GM06990 (cell line): Measurements from ENCODE around the gene SLC2A14.
"Not testable (repeated sequence)": the region's sequence is repeated elsewhere in the genome, so short reads cannot be mapped to it uniquely, and the experiment has no call there.

ENCODE experiments used
- DNase-seq: peaks from one replicate; pipeline ENCODE4 v3.0.0-alpha.2; 2011; ENCODE audit not compliant: insufficient read length; ENCODE audit errors: extremely low read depth
- H3K27me3 ChIP-seq: replicated peaks from 2 replicates; pipeline ENCODE4 v1.6.0; 2011; ENCODE audit warnings: low read length; ENCODE audit not compliant: control insufficient read depth, insufficient read depth
- H3K36me3 ChIP-seq: 2 replicates; pipeline ENCODE4 v1.5.1; 2011; ENCODE audit warnings: low read length; ENCODE audit not compliant: control insufficient read depth, insufficient read depth
- H3K4me3 ChIP-seq: replicated peaks from 2 replicates; pipeline ENCODE4 v1.5.1; 2011; ENCODE audit warnings: low read depth, mild to moderate bottlenecking, control low read depth, low read length
- TF ChIP-seq, protein P1 (sequence below): IDR thresholded peaks from 2 replicates; pipeline ENCODE4 v1.5.1; 2011; ENCODE audit warnings: low read length, control low read depth, mild to moderate bottlenecking, inconsistent platforms; ENCODE audit not compliant: insufficient read depth, poor library complexity, severe bottlenecking

SLC2A14 gene

DNA sequence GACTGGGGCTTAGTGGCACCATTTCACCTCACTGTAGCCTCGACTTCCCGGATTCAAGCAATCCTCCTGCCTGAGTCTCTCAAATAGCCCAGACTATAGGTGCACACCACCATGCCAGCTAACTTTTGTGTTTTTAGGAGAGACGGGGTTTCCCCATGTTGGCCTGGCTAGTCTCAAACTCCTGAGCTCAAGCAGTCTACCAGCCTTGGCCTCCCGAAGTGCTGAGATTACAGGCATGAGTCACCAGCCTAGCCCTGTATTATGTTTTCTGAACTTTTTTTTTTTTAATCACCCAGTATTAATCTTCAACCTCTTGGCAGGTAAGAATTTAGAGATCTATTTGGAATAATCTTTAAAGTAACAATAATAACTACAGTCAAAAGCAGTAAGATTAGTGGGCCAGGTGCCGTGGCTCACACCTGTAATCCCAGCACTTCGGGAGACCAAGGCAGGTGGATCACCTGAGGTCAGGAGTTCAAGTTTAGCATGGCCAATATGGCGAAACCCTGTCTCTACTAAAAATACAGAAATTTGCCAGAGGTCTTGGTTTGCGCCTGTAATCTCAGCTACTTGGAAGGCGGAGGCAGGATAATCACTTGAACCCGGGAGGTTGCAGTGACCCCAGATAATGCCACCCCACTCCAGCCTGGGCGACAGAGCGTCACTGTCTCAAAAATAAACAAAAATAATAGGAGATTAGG, 74.9 kb downstream of the SLC2A14 start:
- no peak for DNase-seq
- no peaks in the 10 kb centered on the region for H3K36me3 ChIP-seq
- TF ChIP-seq, protein P1, sequence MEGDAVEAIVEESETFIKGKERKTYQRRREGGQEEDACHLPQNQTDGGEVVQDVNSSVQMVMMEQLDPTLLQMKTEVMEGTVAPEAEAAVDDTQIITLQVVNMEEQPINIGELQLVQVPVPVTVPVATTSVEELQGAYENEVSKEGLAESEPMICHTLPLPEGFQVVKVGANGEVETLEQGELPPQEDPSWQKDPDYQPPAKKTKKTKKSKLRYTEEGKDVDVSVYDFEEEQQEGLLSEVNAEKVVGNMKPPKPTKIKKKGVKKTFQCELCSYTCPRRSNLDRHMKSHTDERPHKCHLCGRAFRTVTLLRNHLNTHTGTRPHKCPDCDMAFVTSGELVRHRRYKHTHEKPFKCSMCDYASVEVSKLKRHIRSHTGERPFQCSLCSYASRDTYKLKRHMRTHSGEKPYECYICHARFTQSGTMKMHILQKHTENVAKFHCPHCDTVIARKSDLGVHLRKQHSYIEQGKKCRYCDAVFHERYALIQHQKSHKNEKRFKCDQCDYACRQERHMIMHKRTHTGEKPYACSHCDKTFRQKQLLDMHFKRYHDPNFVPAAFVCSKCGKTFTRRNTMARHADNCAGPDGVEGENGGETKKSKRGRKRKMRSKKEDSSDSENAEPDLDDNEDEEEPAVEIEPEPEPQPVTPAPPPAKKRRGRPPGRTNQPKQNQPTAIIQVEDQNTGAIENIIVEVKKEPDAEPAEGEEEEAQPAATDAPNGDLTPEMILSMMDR = no peak
- no peaks in the 10 kb centered on the region for H3K27me3 ChIP-seq
- no peak overlapping the region for H3K4me3 ChIP-seq

DNA sequence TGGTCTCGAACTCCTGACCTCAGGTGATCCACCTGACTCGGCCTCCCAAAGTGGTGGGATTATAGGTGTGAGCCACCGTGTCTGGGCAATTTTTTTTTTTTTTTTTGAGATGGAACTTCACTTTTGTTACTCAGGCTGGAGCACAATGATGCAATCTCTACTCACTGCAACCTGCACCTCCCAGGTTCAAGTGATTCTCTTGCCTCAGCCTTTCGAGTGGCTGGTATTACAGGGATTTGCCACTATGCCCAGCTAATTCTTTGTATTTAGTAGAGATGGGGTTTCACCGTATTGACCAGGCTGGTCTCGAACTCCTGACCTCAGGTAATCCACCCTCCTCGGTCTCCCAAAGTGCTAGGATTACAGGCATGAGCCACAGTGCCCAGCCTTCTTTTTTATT, 75.4 kb downstream of the SLC2A14 start:
- H3K27me3 ChIP-seq, H3K36me3 ChIP-seq, DNase-seq, H3K4me3 ChIP-seq: not testable (repeated sequence)

- TF ChIP-seq, protein P1 = no peak
- Histone ChIP-seq H3K4me3 (no peak overlapping the region), H3K36me3 (no peaks in the 10 kb centered on the region), H3K27me3 (no peaks in the 10 kb centered on the region)
- no peak for DNase-seq
Measured at GRCh38 chr12:7793211-7793610, 79.5 kb downstream of the SLC2A14 start.

DNA sequence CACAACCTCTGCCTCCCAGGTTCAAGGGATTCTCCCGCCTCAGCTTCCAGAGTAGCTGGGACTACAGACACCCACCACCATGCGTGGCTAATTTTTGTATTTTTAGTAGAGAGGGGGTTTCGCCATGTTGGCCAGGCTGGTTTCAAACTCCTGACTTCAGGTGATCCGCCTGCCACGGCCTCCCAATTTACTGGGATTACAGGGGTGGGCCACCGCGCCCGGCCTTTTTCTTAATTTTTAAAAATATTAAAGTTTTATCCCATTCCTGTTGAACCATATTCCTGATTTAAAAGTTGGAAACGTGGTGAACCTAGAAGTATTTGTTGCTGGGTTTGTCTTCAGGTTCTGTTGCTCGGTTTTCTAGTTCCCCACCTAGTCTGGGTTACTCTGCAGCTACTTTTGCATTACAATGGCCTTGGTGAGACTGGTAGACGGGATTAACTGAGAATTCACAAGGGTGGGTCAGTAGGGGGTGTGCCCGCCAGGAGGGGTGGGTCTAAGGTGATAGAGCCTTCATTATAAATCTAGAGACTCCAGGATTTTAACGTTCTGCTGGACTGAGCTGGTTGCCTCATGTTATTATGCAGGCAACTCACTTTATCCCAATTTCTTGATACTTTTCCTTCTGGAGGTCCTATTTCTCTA, 83.7 kb downstream of the SLC2A14 start, which contains the start of gene NANOG:
TSS of gene NANOG (plus strand) at position 519 of the 645 bp plus-strand sequence. CDS start 213 bp downstream, outside the sequence.
- H3K4me3 ChIP-seq, H3K27me3 ChIP-seq, H3K36me3 ChIP-seq, DNase-seq: not testable (repeated sequence)

- Histone ChIP-seq H3K27me3 (no peaks in the 10 kb centered on the region), H3K4me3 (no peak overlapping the region), H3K36me3 (no peaks in the 10 kb centered on the region)
- DNase-seq = no peak
- TF ChIP-seq, protein P1 = no peak
Measured at GRCh38 chr12:7788294-7788660, 84.4 kb downstream of the SLC2A14 start.

DNA sequence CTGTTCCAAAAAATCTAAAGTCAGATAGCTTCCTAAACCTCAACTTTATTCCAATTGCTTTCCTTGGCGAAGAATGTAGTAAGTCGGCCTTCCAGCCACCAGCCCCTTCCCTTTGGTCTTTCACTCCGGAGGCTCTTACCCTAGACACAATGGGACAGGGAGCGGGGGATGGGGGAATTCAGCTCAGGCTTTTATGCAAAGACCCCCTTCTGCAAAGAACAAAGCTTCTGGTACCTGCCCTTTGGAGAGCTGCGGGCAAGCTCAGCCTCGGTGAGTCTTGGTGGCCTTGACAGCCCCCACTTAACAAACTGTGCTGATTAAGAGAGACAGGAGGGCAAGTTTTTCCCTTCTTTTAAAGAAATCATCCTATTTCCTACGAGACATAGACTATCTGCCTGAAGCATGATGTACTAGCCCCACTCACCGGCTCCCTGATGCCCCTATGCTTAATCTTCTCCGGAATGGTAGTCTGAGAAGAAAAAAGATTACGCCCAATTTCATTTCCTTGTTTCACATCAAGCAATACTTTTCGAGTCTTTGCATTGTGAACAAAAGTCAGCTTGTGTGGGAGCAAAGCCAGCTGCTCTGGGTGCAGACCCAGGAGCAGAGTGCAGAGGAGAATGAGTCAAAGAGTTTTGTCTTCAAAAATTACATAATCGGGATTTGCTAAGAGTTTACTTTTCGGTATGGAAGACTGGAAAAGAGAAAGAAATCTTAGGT, 85.0 kb downstream of the SLC2A14 start:
- H3K27me3 ChIP-seq = no peaks in the 10 kb centered on the region
- TF ChIP-seq, protein P1 = no peak
- H3K4me3 ChIP-seq = no peak overlapping the region
- H3K36me3 ChIP-seq = no peaks in the 10 kb centered on the region
- no peak for DNase-seq
